Measurements from ENCODE around the gene MAP4K4.
A peak's percentile ranks its signal among the peaks of the same experiment; 100 is the strongest.

The MAP4K4 gene

DNA sequence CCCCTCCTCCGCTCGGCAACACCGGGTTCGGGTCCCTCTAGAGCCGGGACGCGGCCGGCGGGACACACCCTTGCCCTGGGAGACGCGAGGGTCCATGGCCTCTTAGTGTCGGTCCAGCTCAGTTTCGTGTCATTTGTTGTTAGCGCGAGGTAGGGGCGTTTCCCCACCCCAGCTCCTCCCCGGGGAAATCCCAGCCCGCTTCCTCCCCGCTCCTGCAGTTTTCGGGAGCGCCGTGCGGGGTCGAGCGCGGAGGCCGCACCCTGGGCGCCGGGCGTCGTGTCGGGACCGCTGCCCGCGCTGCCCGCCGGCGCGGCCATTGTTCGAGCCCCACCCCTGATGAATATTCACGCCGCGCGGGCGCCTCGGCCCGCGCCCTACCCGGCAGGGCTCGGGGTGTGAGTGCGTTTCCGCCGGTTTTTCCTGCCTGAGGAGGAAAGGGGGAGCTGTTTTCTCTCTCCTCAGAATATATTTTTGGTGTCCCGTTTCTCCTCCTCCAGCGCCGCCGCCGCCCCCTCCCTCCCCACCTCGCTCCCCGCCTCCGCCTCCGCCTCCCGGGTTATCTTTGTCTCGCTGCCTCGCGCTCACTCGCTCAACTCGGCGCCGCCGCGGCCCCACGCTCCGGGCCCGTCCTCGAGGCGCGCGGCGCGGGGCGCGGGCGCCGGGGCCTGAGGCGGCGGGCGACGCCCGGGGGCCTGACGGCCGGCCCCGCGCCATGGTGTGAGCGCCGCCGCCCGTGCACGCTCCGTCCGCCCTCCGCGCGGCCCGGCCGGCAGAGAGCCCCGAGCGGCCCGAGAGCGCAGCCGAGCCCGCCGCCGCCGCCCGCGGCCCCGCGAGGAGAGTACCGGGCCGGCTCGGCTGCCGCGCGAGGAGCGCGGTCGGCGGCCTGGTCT, at the start of gene MAP4K4:
TSS of gene MAP4K4 (plus strand) at position 584 of the 890 bp plus-strand sequence. CDS start 374 bp downstream, outside the sequence.
- peak; percentile 58 for DNase-seq

GRCh38 chr2:101653469-101653868, 44.0 kb upstream of the MAP4K4 start:
- DNase-seq: no peak

DNA sequence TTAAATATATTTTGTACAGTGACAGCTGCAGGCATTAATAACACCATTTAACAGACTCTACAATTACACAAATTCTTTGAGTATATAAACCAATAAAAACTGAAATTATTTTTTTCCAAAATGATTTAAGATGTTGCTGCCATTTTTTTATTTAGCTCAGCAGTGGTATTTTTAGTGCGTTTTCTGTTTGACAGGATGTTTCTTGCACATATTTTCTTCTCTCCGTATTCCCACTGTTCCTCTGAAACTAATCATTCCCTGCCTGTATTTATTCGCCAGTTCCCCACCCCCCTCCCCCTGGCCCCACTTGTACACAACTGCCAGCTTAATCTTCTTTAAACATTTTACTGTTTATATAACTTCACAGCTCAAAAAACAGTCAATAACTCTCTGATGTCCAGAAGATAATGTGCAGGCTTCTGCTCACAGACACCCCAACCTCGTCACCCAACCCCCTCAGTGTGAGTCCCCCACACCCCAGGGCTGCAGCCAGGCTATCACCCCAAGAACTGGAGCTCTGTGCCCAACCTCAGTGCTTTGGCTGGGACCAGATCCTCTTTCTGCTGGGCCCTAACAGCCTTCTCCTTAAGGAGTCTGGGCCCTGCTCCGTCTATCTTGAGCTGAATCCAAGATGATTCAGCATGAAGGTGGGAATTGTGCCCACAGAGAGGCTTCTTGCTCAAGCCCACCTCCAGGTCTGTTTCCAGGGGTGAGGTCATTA, 41.6 kb upstream of the MAP4K4 start:
- no peak for DNase-seq

- no peak for DNase-seq
Observed at GRCh38 chr2:101657787-101658186, 39.7 kb upstream of the MAP4K4 start.

GRCh38 chr2:101658387-101658786, 39.1 kb upstream of the MAP4K4 start:
- no peak for DNase-seq

GRCh38 chr2:101665312-101665711, 32.2 kb upstream of the MAP4K4 start:
- DNase-seq: no peak

DNA sequence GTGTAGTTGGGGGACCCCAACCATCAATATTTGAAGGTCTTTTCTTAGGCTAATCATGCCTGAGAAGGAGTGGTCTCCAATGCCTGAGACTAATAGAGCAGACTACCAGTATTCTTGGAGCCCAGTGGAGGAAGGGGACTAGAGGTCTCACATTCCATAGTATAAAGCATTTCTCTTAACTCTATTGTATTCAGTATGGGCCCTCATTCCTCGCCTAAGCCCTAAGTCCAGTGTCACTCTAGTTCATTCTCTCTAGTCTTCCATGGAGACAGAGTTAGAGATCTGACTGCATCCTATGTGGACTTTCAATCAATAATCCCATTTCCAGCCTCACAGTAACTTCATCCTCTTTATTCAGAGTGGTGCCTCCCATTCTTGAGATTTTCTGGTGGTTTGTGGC, 29.7 kb upstream of the MAP4K4 start:
- DNase-seq: no peak

DNA sequence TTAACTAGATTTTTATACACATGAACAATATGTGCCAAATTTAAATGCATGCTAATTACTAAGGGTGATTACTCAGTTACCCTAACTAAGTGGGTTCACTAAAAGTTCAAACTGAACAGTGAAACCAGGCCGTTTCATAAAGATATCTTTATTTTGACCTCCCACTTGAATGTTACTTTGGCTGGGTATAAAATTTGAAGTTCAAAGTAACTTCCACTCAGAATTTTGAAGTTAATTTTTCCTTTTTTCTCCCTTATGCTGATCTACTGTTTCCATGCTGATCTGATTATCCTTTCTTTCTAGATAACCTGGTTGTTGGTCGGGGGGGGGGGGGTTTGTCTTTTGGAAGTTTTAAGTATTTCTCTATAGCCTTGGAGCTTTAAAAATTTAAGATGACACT, 25.5 kb upstream of the MAP4K4 start:
- DNase-seq: no peak

GRCh38 chr2:101673920-101674319, 23.6 kb upstream of the MAP4K4 start:
- no peak for DNase-seq

DNA sequence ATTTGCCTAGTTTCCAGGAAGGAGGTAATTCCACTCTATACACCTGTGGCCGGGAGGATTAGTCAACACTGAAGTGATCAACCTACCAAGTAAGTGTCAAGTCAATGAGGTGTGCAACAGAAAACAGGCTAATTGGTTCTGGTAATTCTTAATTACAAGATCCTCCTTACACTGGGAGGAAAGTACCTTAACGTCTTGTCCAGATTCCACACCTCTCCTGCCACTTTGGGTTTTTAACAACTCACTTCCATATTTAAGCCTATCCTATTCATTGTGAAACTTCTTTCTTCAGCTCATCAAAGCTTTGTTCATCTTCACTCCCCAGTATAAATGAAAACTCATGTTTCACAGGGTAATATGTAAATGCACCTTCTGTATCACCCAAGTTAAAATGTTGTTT, 22.0 kb upstream of the MAP4K4 start:
- no peak for DNase-seq

DNA sequence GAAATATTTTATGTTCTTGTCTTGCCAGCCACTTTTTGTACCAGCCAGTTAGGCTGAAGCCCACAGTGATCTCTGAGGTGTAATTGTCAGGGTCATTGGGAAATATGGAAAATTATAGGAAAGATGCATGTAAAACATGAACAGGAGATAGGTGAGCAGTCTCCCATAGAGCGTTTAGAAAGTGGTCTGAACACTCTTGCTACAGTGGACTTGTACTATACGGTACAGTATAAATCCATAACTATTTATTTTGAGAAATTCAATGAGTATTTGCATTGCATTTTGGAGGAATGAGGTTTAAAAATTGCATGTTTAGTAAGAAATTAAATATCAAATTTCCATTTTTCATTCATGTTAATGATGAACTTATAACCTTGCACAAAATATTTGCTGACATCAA, 20.8 kb upstream of the MAP4K4 start:
- no peak for DNase-seq

DNA sequence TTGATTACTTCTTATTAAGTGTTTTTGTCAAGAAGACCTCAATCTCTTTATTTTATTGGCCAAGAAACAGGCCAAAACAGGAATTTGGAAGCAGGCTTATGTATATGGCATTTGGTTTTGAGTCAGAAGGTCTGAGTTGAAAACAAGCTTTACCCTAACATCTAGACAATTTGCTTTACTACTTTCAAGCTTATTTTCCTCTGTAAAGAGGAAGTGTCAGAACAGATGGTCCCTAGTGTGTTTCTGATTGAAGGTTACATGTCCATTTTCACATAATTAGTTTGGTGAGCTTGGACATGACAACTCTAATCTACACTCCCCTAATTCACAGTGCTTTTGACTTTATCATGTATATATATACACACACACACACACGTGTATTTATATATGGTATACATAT, 19.8 kb upstream of the MAP4K4 start:
- no peak for DNase-seq

DNA sequence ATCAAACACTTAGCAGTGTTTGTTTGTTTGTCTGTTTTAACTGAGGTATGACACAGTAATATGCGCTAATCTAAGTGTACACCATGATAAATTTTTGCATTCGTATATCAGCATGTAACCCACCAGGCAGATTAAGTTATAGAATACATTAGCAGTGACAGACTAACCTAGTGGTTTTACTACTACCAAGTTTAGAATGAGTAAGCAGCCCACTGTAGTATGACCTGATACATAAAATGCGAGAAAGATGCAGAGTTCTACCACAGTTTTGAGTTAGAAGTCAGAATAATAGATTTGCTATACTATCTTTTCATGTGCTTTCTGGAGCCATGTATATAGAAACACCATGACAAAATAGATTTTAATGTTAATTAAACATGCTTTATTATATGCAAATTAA, 19.1 kb upstream of the MAP4K4 start:
- no peak for DNase-seq

- no peak for DNase-seq
Observed at GRCh38 chr2:101679037-101679726, 18.3 kb upstream of the MAP4K4 start.

DNA sequence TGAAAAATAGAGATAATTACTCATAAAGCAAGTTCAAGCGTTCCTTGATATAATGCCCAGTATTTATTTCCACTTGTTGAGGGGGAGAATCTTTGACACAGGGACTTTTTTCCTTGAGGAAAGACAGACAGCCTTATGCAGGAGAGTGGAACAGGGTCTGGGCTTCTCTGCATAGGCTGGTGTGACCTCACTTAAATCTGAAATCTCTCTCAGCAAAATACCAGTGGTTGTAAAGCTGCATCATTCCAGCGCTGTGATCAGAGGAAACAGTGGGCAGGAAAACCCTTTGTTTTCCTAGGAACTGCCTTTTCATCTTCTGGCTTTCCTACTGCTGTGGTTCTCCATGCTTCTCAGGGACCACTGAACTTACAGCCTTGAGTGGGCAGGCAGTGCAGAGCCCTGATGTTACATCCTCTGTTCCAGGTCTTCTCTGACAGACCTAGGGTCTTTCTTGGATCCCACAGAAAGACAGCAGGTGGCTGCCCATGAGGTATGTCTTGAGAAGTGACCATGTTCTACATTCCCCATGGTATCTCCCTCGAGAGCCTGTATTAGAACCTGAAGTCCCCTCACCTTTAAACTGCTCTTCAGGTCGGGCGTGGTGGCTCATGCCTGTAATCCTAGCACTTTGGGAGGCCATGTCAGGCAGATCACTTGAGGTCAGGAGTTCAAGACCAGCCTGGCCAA, 17.6 kb upstream of the MAP4K4 start:
- no peak for DNase-seq

GRCh38 chr2:101682311-101682710, 15.2 kb upstream of the MAP4K4 start:
- no peak for DNase-seq

GRCh38 chr2:101684313-101684712, 13.2 kb upstream of the MAP4K4 start:
- no peak for DNase-seq

DNA sequence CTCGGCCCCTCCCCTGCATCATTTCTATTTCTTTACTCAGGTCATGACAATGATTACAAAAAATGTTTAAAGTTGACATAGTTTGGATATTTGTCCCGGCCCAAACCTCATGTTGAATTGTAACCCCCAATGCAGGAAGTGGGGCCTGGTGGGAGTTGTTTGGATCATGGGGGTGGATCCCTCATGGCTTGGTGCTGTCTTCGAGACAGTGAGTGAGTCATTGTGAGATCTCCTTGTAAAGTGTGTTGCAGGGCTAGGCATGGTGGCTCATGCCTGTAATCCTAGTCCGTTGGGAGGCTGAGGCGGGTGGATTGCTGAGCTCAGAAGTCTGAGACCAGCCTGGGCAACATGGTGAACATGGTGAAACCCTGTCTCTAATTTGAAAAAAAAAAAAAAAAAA, 9.2 kb upstream of the MAP4K4 start:
- DNase-seq: no peak

DNA sequence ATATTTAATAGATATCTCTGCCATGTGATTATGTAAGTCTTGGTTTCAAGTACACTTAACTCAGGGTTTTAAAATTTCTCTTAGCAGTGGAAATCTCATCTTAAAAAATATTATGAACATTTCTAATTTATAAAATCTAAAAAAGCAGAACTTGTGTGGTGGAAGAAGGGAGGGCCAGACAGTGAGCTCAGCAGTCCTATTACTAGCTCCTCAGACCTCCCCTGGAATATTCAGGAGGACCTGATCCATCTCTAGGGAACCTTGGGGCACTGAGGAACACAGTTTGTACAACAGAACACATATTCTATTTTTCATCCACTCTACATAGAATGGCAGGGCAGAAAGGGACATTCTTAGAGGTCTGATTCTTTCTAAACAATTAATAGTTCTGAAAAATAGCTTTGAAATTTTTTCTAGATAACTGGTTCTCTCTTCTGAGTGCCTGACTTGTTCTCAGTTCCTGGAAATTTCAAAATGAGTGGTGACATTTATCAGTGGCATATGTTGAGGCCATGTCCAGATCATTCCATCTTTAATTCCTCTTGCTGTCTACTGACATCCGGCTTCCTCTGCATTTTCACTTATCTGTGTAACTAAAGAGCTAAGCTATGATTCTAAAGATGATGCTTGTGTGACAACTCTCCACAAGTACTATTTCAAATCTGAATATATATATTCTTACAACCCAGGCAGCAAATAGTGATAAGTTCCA, 8.2 kb upstream of the MAP4K4 start:
- no peak for DNase-seq

GRCh38 chr2:101690547-101691152, 6.9 kb upstream of the MAP4K4 start:
- no peak for DNase-seq

DNA sequence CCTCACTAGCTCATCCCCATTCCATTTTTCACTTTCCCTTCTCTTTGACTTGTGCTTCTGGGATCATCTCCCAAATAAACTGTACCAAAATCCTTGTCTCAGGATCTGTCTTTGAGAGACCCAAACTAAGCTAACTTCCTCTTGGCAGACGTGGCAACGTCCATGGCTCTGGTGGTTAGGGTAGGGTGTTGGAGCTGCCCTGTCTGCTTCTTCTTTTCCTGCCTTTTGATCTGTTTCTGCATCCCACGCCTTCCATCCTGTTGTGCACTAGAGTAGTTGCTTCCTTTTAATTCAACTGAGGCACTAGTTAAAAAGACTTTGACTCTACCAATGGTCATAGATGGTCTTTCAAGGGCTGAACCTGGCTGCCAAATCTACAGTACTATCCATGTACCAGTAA, 5.5 kb upstream of the MAP4K4 start:
- DNase-seq: no peak

DNA sequence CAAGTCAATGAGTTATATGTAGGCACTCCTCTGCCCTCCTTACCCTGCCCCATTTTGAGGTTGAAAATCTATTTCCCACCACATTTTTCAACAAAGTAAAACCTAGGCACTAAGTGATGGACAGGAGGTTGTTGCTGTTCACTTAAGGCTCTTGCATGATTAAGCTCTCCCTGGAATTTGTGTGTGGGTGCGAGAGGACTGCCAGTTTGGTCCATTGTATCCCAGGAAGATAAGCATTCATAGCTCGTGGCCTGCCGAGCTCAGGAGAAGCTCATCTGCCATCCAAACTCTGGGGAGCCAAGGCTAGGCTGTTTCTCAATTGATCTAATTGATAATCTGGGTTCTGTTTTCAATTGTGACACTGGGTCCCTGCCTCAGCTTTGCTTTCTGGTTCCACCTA, 4.7 kb upstream of the MAP4K4 start:
- no peak for DNase-seq
